GM12892 (cell line): ENCODE data around the gene EDEM3.

Experiments used
- POLR2A ChIP-seq: IDR thresholded peaks from 2 replicates; pipeline ENCODE4 v1.6.1; 2011; ENCODE audit warnings: low read depth, low read length, control low read depth
- TAF1 ChIP-seq: IDR thresholded peaks from 2 replicates; pipeline ENCODE4 v1.6.1; 2011; ENCODE audit warnings: low read depth, mild to moderate bottlenecking, control low read depth, low read length, borderline replicate concordance

GRCh38 chr1:184684285-184685074 lies 70.2 kb downstream of the EDEM3 start:
- TF ChIP-seq TAF1 (no peak), POLR2A (no peak)
